GM19395 (cell line): ENCODE measurements around the gene ITPKB.
"Not testable (repeated sequence)": the region's sequence is repeated elsewhere in the genome, so short reads cannot be mapped to it uniquely, and the experiment has no call there.

Experiments
- ATAC-seq: cut with Tn5 transposase; IDR thresholded peaks from one replicate; pipeline ENCODE4 v1.9.1; 2021; ENCODE audit warnings: mild to moderate bottlenecking, moderate library complexity; ENCODE audit not compliant: unreplicated experiment

The ITPKB gene

DNA sequence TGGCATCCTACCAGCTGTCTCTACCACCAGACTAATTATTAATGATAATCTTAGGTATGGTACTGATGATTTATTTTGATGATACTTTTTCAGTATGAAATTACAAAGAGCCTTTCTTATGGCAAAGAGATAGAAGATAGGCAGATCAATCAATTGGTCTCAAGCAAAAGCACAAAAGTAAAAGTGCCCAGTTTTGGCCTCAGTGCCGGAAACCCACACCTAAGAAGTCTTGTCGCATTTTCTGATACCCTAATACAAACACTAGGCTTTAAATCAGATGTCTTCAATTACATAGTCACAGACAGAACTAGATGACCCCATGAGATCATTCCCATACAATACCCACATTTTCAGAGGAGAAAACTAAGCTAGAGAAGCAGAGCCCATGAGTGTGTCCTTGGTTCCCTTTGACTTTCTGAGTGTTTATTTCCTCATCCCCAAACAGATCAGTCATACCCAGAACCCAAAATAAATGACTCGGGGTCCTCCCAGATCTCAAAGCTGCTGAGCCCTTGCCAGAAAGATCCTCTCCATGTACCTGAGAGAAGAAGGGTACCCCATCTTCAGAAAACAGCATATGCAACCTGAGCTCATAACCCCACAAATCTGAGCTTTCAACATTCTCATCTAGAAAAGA lies 7.7 kb downstream of the ITPKB start:
- ATAC-seq, result no peak

DNA sequence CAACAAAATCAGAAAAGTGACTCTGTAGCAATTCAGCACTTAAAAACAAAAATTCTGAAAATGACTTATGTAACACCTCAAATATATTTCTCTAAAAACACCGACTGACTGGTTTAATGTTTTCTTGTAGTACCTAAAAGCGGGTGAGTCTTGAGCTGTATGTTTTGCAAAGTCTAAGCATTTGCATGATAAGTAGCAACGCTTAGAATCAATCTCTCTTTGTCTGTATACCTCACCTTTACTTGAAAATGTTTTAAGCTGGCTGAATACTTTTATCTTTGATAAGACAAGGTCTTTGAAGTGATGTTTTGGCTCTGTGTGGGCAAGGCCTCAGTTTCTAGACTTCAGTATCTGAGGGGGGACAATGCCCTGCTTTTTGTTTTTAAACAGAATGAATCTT lies 8.2 kb downstream of the ITPKB start:
- ATAC-seq, result no peak

DNA sequence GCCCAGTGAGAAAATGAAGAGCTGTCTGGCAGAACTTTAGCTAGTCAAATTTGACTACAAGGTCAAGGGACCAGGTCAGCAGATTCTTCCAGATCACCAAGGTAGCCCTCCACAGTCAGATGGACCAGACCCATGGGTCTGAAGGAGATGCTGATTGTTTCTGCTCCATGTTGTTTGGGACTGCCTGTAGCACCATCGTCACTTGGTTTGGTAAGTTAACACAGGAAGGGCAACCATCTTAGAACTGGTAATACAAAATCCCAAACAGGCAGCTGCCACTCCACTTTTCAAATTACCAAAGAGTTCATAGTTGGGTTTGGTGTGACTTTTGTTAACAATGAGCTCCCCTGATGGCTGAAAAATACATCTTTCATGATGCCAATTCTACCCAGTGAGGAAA lies 9.0 kb downstream of the ITPKB start:
- ATAC-seq, result no peak

DNA sequence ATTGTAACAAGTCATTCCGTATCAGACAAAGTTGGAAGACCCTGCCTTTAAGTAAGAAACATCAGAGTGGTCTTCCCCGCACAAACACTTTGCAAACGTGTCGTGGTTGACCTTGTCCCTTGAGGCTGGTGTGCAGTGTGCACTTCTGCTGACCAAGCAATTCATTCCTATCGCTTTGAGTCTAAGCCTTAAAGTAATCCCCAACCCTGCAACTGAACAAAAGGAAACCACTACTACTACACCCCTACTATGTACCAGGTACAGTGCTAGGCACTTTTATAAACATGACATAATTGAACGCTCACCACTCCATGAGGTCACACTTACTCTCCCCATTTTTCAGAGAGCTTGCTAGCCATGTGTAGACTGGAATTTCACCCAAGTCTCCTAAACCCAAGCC lies 10.6 kb downstream of the ITPKB start:
- no peak for ATAC-seq

DNA sequence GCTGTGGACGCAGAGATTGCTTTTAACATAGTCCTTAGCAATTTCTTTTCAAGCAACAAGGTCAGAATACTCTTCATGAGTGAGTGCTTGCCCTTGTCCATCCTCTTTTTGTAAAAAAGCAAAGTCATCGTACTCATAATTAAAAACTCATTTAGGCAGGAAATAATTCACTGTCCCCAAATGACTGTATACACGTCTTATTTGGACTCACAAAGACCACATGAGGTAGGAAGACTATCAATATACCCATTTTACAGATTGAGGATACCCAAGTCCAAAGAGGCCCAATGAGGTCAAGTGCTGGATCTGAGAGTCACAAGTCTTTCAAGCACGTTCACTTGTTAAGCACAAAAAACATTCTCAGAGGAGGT lies 13.2 kb downstream of the ITPKB start:
- ATAC-seq, result no peak

DNA sequence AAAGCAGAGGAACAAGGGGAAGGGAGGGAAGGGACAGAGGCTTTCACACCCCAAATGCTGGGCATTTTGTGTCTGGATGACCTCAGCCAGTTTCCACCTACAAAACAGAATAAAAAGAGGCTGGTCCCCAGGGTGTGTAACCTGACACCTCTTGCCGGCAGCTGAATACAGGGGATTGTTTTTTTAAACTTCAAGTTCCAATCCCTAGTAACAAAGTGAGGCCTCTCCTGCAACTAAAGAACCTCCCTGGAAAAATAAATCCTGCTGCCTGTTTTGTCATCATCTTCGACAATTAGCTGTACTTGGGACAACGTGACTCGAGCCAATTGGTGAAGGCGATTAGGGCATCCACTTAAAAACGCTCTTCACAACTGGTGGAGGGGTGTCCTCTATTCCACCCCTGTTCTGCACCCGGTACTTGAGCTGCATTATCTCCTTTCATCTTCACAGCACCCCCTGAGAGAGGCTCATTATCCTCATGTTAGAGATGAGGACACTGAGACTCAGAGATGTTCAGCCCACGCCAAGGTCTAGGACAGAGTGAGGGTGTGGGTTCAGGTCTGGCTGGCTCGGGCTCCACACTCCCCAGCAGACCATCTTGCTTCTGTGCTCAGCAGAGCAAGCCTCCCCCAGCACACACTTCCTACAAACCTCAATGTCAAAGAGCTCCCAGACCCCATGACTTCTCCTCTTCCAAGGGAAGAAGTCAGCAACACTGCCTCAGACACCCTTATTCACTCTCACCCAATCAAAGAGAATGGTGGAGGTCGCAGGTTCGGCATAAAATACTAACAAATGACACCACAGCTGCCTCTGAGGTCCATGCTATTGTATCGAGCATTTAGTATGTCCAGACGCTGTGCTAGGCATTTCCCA lies 15.2 kb downstream of the ITPKB start:
- ATAC-seq, result peak; percentile 2

DNA sequence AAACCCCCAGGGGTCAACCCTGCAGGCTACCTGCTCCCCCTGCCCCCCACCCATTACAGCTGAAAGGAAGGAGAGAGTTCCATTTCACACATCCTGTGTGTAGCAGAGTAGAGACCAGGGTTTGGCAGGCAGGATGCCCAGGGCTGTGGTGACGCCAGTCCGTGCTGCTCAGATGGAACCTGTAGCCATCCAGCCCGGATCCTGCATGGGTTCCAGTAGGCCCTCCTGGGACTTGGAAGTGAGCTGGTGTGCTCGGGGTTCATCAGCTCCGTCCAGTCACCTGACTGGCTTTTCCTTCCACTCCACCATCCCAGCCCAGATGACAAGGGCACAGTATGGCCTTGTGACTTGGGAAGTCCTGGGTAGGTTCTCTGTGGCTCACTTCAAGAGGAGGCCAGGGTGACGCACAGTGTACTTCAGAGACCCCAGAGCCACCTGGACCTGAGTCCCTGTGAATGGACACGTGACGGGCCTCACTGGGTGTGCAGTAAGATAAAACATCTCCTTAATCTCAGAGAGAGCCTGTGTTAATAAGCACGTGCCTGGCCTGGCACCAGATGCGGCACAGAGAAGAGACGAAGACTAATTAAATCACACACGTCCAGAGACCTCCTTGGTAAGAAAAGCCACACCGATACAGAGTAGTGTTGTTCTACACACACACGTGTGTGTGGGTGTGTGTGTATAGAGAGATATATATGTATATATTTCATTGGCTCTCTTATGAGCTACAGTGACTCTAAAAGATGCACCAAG lies 16.0 kb downstream of the ITPKB start:
- no peak for ATAC-seq

DNA sequence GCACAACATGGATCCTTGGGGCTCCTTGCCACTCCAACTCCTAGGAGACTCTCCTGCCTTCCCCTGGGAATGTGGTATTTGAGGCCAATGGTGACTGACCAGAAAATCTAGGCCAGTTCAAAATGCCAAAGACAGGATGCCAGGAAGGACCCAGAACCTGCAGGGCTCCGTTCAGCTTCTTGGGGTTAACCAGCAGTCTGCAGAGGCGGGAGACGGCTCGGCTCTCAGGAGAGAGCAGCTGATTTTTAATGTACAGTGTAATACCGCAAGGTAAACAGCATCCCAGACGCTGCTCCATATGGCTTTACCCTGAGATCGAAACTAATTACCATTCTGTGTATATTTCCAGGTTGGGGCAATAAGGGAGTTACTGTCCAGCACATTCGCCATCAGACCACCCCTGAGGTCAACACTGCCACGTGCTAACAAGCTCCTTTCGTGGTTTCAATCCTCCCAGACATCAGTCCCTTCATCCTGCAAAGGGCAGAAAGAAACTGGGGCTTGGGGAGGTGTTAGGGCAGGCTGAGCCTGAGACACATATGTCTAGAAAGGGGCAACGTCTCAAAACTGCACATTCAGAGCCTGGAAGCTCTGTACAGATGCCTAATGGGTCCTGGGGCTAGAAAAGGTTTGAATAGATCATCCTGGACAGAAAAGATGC lies 16.7 kb downstream of the ITPKB start:
- ATAC-seq, result no peak

DNA sequence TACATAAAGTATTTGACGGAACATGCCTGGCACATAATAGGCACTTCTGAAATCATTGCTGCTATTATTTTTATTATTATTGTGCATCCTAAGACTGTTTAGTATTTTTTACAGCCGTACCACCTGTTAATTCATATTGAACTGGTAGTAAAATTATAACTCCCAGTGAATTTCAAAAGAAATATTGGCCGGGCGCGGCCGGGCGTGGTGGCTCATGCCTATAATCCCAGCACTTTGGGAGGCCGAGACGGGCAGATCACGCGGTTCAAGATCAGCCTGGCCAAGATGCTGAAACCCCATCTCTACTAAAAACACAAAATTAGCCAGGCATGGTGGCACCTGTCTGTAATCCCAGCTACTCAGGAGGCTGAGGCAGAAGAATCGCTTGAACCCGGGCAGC lies 18.5 kb downstream of the ITPKB start:
- ATAC-seq, result not testable (repeated sequence)

DNA sequence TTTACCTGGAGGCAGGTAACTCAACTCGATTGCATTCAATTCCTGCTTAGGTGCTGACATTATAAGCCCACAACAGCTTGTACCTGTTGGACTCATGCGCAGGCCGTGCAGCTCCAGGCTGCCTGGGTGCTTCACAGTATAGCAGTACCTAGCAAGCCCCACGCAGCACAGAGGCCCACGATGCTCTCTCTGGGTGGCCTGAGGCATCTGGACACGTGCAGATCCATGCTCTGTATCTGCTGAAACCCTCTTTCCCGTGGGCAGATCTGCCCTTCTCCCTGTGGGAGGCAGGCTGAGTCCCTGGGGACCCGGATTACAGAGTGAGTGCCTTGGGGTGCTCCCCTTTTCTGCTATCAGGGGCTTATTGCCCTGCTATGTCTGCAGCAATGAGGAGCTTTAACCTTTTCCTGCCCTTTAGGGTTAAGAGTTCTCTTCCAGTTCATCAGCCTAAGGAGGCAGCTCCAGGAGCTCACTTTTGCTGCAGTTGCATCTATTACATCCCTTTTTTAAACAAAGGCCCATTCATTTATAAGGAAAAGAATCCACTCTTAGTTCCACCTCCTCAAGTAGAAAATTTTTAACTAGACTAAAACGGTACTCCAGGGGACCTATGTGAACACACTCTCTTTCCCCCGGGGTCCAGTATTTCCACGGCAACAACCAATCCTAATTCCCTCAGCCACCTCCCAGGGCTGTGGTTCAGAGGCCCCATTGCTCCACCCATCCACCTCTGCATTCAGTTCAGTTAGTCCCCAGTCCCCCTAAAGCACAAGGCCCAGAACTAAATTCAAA lies 19.3 kb downstream of the ITPKB start:
- no peak for ATAC-seq

DNA sequence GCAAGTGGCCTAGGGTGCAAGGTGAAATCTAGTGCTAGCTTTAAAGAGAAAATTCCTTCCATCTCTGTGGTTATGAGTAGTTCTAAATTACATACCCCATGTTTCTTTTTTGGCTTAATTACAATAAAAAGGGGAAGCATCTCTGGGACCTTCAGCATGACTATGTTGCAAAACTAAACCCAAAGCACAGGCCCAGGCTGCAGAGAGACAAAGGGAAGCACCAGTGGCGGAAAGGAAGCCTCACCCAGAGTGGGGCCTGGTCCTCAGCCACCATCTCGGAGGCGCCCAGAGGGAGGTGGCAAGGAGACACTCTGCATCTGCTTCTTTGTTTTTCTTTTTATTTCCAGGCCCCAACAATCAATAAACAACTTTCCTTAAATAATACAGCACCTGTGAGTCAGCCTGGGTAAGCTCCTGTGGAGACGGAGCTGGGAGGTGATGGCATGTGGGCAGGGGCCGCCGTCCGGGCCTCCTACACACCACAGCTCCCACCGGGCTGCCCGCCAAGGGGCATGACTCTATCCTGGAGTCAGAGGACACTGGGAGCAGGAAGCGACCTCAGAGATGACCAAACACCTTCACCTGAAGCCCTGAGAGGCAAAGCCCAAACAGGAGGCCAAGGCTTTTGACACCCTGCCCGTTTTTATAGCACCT lies 21.7 kb downstream of the ITPKB start:
- no peak for ATAC-seq

DNA sequence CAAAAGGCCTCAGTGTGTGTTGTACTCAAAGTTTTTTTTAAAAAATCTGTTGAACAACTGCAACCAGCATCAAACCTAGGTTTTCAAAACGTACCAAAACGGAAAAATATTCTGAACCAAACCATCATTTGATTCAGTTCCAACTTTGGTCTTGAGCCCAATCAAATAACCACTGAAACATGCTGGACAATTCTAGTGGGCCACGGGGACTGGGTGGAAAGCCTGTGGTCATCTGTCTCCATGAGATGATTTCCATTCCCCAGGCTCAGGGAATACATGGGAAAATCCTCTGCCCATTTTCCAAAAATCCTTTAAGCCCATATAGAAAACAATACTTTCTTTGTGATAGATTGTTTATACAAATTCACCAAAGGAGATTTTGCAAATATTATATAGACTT lies 22.5 kb downstream of the ITPKB start:
- no peak for ATAC-seq

DNA sequence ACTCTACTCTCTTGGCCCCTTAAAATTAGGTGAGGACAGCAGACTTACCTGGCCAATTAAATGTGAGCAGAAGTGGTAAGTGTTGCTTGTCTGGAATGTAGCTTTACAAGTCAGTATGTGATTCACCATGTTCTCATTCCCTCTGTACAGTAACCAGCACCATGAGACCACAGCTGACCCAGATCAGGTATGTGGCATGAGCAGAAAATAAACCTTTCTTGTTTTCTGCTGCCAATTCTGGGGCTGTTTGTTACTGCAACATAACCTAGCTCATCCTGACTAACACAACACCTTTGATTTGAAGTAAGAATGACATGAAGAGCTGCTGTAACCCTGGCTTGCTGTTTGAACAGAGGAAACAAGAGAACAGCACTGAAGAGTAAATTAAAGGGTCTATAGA lies 24.9 kb downstream of the ITPKB start:
- no peak for ATAC-seq

DNA sequence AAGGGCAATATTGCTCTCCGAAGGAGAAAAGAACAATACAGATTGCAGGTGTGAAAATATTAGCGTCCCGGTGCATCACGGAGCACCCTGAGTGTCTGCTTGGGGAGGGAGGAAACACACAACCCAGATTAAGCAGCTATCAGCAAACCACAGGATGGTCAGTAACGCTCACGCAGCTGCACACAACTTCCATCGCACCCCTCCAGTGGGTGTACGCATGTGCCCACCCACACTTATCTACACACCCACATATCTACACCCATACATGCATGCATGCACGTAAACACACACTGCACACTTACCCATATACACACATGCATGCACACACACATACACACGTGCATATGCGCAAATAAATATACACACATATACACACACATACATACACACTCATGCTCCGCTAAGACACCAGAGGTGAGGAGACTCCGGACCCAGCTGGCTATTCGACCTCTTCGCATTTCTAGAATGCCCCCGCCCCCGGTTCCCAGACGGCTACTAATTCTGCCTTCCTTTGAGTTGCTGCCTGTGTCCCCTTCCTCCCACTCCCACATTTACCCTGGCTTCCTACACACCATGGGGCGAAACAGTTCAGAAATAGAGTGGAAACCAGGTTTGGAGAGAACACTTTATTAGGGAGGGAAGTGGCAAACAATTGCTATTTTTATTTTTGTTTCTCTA lies 26.2 kb downstream of the ITPKB start:
- peak; percentile 14 for ATAC-seq

DNA sequence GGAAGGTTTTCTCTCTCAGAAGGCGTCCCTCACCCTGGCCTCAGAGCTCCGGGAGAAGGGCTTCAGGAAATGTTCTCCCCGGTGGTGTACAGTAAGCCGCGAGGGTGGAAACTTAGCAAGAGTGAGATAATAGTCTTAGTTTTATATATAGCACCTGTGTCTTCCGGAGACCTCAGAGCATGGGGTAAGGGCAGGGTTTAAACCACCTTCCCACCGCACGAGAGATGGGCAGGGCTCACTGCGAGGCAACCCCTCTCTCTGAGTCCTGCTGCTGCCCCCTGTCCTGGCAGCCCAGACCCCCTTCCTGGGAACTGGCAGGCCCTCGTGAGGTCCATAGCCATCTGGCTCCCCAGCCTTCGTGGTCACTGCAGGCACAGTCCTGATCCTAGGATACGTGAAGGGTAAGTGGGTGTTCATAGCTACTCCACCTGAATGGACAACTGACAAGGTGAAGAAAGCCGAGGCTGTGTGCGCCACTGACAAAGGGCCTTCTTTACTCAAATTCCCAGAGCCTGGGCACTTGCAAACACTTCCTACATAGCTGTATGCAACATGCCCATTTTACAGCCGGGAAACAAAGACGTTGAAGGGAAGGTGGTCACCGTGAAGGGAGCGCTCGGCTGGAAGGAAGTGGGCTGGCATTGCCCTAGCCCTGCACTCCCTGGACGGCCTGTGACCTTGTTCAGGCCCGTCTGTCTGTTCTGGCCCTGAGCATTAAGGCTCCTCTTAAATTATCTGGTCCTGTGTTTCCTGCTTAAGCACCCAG lies 26.9 kb downstream of the ITPKB start:
- ATAC-seq, result peak; percentile 91

DNA sequence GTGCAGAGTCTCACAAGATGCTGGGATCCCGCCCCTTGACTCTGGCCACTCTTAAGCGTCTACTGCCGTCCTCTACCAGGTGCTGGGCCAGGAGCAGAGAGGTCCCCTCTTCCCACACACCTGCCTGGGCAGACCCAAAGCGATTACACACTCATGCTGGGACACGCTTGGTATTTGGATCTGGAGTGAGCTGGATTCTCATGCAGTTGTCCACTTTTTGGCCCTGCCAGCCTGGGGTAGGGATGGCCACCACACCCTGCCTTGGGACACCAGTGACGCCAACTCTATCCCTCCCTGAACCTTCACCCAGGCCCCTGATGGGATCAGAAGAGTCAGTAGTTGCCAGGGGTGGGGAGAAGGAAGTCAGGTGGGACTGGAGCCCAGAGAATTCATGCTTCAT lies 28.6 kb downstream of the ITPKB start:
- ATAC-seq, result no peak

DNA sequence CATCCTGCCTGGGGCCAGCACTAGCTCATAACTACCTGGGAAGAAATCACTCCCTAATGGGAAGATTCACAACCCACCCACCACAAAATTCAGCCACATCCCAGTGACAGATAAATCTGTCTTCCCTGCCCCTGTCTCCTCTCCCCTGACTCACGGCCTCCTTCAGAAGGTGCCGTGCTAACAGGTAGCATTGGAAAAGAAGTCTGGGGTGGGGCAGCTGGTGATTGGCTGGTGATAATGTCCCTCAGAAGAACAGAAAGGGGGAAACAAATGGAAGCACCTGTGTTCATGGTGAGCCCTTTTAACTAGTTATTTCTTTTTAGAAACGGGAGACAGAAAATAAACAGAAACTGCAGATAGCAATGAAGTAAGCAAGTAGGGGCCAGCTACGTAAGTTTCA lies 29.1 kb downstream of the ITPKB start:
- ATAC-seq, result no peak

DNA sequence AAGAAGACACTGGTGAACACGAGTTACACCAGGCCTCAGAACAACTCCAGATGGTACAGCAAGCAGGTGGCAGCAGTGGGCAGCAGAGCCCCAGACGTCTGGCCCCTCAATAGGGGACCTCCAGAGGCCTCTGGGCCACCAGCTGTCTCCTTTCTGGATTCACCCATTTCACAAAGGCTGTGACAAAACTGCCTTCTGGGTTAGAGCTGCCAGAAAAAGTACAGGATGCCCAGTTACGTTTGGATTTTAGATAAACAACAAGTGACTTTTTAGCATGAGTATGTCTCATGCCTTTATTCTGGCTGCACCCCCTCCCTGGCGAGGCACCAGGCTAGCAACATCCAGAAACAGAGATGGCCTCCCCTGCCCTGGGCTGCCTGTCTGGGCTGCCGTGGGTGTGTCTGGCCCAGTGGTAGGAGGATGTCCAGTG lies 30.1 kb downstream of the ITPKB start:
- ATAC-seq, result no peak

DNA sequence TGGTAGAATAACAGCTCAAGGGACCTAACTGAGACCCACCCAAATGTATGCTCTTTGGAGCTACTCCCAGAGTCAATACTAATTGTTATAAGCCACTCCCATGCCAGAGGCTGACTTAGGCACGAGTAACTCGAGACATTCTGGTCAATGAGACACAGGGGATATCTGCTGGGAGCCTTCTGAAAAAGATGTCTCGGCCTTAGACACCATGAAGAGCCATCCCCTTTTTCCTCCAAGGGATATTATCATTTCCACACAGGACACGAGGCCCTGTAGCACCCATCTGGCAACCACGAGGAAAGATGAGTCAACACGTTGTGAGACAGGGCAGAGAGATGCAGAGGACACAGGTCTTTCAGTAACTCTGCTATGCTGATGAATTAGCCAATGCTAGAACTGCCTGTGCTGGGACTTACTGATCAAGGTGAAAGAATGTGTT lies 30.7 kb downstream of the ITPKB start:
- no peak for ATAC-seq
